HUDEP-2 (cell line): ENCODE data around the gene FAM162A.
"Not testable (repeated sequence)": the region's sequence is repeated elsewhere in the genome, so short reads cannot be mapped to it uniquely, and the experiment has no call there.

Source experiments
- DNase-seq, 76 experiments: peaks; one replicate each; lab custom pipeline; 2025; ENCODE audit not compliant: unreplicated experiment in 76 of 76; lab: John Stamatoyannopoulos, UW

The FAM162A gene

GRCh38 chr3:122415104-122415744 lies 31.2 kb downstream of the FAM162A start:
- no peak for DNase-seq

- no peak for DNase-seq
Observed at GRCh38 chr3:122415762-122416654, 32.0 kb downstream of the FAM162A start, which contains the start of gene WDR5B. TSS of gene WDR5B (minus strand) at chr3:122416062. CDS start at chr3:122415528, 534 bp downstream.

- DNase-seq = no peak
Observed at GRCh38 chr3:122416966-122417365, 33.0 kb downstream of the FAM162A start.

GRCh38 chr3:122421101-122421500 lies 37.1 kb downstream of the FAM162A start:
- DNase-seq = no peak

- DNase-seq = no peak
Observed at GRCh38 chr3:122421836-122422235, 37.9 kb downstream of the FAM162A start.

- DNase-seq = peak in 1 of 76 experiments; percentile 10
Observed at GRCh38 chr3:122427857-122428471, 44.0 kb downstream of the FAM162A start.

- DNase-seq = peak in 28 of 76 experiments; percentile 1 to 63 (median 26)
Observed at GRCh38 chr3:122430371-122430770, 46.4 kb downstream of the FAM162A start.

- DNase-seq = no peak
Observed at GRCh38 chr3:122435950-122436349, 52.0 kb downstream of the FAM162A start.

GRCh38 chr3:122443090-122443489 lies 59.1 kb downstream of the FAM162A start:
- DNase-seq = no peak

GRCh38 chr3:122443762-122444490 lies 59.9 kb downstream of the FAM162A start:
- not testable (repeated sequence) for DNase-seq

GRCh38 chr3:122444491-122444887 lies 60.5 kb downstream of the FAM162A start:
- DNase-seq = not testable (repeated sequence)

GRCh38 chr3:122448218-122448617 lies 64.2 kb downstream of the FAM162A start:
- DNase-seq = not testable (repeated sequence)

- no peak for DNase-seq
Observed at GRCh38 chr3:122451371-122451770, 67.4 kb downstream of the FAM162A start.

GRCh38 chr3:122456074-122456473 lies 72.1 kb downstream of the FAM162A start:
- DNase-seq = no peak

- DNase-seq = no peak
Observed at GRCh38 chr3:122457706-122458105, 73.7 kb downstream of the FAM162A start.

GRCh38 chr3:122458992-122459391 lies 75.0 kb downstream of the FAM162A start:
- peak in 14 of 76 experiments; percentile 8 to 62 (median 16) for DNase-seq

- no peak for DNase-seq
Observed at GRCh38 chr3:122461806-122462205, 77.8 kb downstream of the FAM162A start.
